GM23338 (cell line): ENCODE measurements around the gene FAM81A. TPM values are rescaled to one million over a fixed set of nuclear protein-coding genes. Genes with fewer than 3 reads are reported as not detected.

ENCODE experiments used
- ATAC-seq: fragments of 200-7000 bp; cut with Tn5 transposase; 3 replicates; pipeline ENCODE4 v1.9.1; 2020
- DNase-seq: peaks from one replicate; pipeline ENCODE4 v3.0.0-alpha.2; 2015; ENCODE audit warnings: low spot score
- H2AFZ ChIP-seq: fragments of 200-600 bp; sonication (generic); 2 replicates; pipeline ENCODE4 v1.8.0; 2016; ENCODE audit warnings: antibody characterized with exemption, mild to moderate bottlenecking, moderate library complexity
- H3F3A ChIP-seq: fragments of 200-600 bp; sonication (generic); replicated peaks from 2 replicates; pipeline ENCODE4 v1.8.0; 2017; ENCODE audit warnings: antibody characterized with exemption, mixed run types, low read depth
- H3K27ac ChIP-seq: fragments of 200-600 bp; sonication (generic); 2 replicates; pipeline ENCODE4 v1.6.1; 2016; ENCODE audit warnings: low read depth
- H3K27me3 ChIP-seq: fragments of 200-600 bp; sonication (generic); 2 replicates; pipeline ENCODE4 v1.8.0; 2016; ENCODE audit warnings: mild to moderate bottlenecking, mixed run types, moderate library complexity; ENCODE audit not compliant: insufficient read depth
- H3K36me3 ChIP-seq: fragments of 200-600 bp; sonication (generic); 2 replicates; pipeline ENCODE4 v1.8.0; 2016; ENCODE audit warnings: mild to moderate bottlenecking; ENCODE audit not compliant: insufficient read depth
- H3K4me1 ChIP-seq: fragments of 200-600 bp; sonication (generic); 2 replicates; pipeline ENCODE4 v1.8.0; 2016; ENCODE audit warnings: mild to moderate bottlenecking, moderate library complexity; ENCODE audit not compliant: insufficient read depth
- H3K4me2 ChIP-seq: fragments of 200-600 bp; sonication (generic); 2 replicates; pipeline ENCODE4 v1.7.1; 2017; ENCODE audit warnings: mixed run types
- H3K4me3 ChIP-seq: fragments of 200-600 bp; sonication (generic); 2 replicates; pipeline ENCODE4 v1.6.1; 2016; ENCODE audit warnings: mixed run types
- H3K79me2 ChIP-seq: fragments of 200-600 bp; sonication (generic); replicated peaks from 2 replicates; pipeline ENCODE4 v1.8.0; 2017; ENCODE audit warnings: mild to moderate bottlenecking; ENCODE audit not compliant: insufficient read depth
- H3K9me2 ChIP-seq: fragments of 200-600 bp; sonication (generic); 2 replicates; pipeline ENCODE4 v1.8.0; 2017; ENCODE audit not compliant: insufficient read depth
- H4K20me1 ChIP-seq: fragments of 200-600 bp; sonication (generic); replicated peaks from 2 replicates; pipeline ENCODE4 v1.8.0; 2017; ENCODE audit warnings: mild to moderate bottlenecking; ENCODE audit not compliant: insufficient read depth
- H3K27ac Mint-ChIP-seq: 2 replicates; pipeline ENCODE4 v1.8.0; 2020; ENCODE audit warnings: inconsistent platforms, mild to moderate bottlenecking, moderate library complexity, mixed read lengths
- H3K27me3 Mint-ChIP-seq: 3 replicates; pipeline ENCODE4 v1.8.0; 2022; ENCODE audit warnings: low read depth, mild to moderate bottlenecking, moderate library complexity, mixed read lengths, inconsistent platforms; ENCODE audit not compliant: insufficient read depth, poor library complexity
- H3K36me3 Mint-ChIP-seq: 3 replicates; pipeline ENCODE4 v1.8.0; 2021; ENCODE audit warnings: low read depth, mild to moderate bottlenecking, inconsistent platforms, moderate library complexity, mixed read lengths
- H3K4me1 Mint-ChIP-seq: 3 replicates; pipeline ENCODE4 v1.8.0; 2020; ENCODE audit warnings: mild to moderate bottlenecking, inconsistent platforms, mixed read lengths
- H3K4me3 Mint-ChIP-seq: 3 replicates; pipeline ENCODE4 v1.8.0; 2021; ENCODE audit warnings: moderate library complexity, mild to moderate bottlenecking, inconsistent platforms, mixed read lengths
- H3K9me3 Mint-ChIP-seq: 3 replicates; pipeline ENCODE4 v1.8.0; 2020; ENCODE audit warnings: moderate library complexity, mild to moderate bottlenecking, inconsistent platforms, mixed read lengths
- EZH2 ChIP-seq: fragments of 200-600 bp; sonication (generic); IDR thresholded peaks from one replicate; pipeline ENCODE4 v1.8.0; 2017; ENCODE audit warnings: antibody characterized with exemption, mild to moderate bottlenecking, low read depth; ENCODE audit not compliant: unreplicated experiment
- JUNB ChIP-seq: IDR thresholded peaks from one replicate; pipeline ENCODE4 v1.6.1; 2016; ENCODE audit warnings: antibody characterized with exemption; ENCODE audit not compliant: unreplicated experiment
- STAT1 ChIP-seq: IDR thresholded peaks from one replicate; pipeline ENCODE4 v1.6.1; 2016; ENCODE audit warnings: antibody characterized with exemption; ENCODE audit not compliant: unreplicated experiment
- polyA plus RNA-seq: library from polyadenylated mRNA; unstranded; fragments of >200 nt; fragmentation: Nextera tagmentation; extraction: Ambion mirVana; gene quantifications from 2 replicates; pipeline ENCODE4 v1.2.1, GENCODE V29; 2016
- total RNA-seq: library from RNA; depleted of rRNA; stranded (reverse); fragments of >200 nt; shearing (Covaris generic); gene quantifications from 2 replicates; pipeline ENCODE4 v1.2.3, GENCODE V29; 2014
- TF ChIP-seq, protein P1 (sequence below): fragments of 250-450 bp; sonication (Bioruptor Pico); IDR thresholded peaks from 2 replicates; pipeline ENCODE4 v1.5.0; 2020; ENCODE audit warnings: mild to moderate bottlenecking, moderate library complexity

FAM81A gene
- total and polyA plus RNA-seq, 2 experiments from 2014 or later = 0.73 to 4.1 TPM

DNA sequence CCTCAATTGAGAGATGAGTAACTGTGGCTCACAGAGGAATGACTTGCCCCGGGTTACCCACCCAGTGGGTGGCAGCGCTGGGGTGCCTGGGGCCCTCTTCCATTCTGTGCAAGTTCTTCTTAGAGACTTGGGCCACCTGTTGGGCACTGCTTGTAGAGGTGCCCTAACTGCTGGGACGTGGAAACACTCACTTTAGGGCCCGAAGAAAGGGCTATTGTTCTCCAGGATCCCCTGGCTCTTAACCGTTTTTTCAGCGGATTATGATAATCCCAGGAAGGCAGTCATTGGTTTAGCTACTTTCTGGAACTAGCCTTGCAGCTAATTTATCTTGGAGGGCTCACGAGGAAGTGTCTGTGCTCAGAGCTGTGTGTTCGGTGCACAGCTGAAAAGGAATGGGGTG is 107.6 kb downstream of the FAM81A start:
- peaks cover 36% of the 10 kb centered on the region for H3K4me1 Mint-ChIP-seq
- peaks cover 18% of the 10 kb centered on the region for H3K9me3 Mint-ChIP-seq
- Histone ChIP-seq H3K4me1 (peaks cover 18% of the 10 kb centered on the region), H3K9me2 (peaks cover 4% of the 10 kb centered on the region; the same call in 1 of the 2 replicates), H3K79me2 (no peaks in the 10 kb centered on the region), H4K20me1 (no peaks in the 10 kb centered on the region), H3K27ac (no peak overlapping the region), H3F3A (peaks cover 7% of the 10 kb centered on the region; the same call in 1 of the 2 replicates), H3K4me2 (no peak overlapping the region), H3K36me3 (no peaks in the 10 kb centered on the region), H3K27me3 (peaks cover 15% of the 10 kb centered on the region; the same call in 1 of the 2 replicates), H3K4me3 (no peak overlapping the region), H2AFZ (no peak overlapping the region)
- peaks cover 14% of the 10 kb centered on the region for H3K36me3 Mint-ChIP-seq
- H3K27ac Mint-ChIP-seq = no peak overlapping the region
- peak; percentile 58 for ATAC-seq
- TF ChIP-seq, protein P1, sequence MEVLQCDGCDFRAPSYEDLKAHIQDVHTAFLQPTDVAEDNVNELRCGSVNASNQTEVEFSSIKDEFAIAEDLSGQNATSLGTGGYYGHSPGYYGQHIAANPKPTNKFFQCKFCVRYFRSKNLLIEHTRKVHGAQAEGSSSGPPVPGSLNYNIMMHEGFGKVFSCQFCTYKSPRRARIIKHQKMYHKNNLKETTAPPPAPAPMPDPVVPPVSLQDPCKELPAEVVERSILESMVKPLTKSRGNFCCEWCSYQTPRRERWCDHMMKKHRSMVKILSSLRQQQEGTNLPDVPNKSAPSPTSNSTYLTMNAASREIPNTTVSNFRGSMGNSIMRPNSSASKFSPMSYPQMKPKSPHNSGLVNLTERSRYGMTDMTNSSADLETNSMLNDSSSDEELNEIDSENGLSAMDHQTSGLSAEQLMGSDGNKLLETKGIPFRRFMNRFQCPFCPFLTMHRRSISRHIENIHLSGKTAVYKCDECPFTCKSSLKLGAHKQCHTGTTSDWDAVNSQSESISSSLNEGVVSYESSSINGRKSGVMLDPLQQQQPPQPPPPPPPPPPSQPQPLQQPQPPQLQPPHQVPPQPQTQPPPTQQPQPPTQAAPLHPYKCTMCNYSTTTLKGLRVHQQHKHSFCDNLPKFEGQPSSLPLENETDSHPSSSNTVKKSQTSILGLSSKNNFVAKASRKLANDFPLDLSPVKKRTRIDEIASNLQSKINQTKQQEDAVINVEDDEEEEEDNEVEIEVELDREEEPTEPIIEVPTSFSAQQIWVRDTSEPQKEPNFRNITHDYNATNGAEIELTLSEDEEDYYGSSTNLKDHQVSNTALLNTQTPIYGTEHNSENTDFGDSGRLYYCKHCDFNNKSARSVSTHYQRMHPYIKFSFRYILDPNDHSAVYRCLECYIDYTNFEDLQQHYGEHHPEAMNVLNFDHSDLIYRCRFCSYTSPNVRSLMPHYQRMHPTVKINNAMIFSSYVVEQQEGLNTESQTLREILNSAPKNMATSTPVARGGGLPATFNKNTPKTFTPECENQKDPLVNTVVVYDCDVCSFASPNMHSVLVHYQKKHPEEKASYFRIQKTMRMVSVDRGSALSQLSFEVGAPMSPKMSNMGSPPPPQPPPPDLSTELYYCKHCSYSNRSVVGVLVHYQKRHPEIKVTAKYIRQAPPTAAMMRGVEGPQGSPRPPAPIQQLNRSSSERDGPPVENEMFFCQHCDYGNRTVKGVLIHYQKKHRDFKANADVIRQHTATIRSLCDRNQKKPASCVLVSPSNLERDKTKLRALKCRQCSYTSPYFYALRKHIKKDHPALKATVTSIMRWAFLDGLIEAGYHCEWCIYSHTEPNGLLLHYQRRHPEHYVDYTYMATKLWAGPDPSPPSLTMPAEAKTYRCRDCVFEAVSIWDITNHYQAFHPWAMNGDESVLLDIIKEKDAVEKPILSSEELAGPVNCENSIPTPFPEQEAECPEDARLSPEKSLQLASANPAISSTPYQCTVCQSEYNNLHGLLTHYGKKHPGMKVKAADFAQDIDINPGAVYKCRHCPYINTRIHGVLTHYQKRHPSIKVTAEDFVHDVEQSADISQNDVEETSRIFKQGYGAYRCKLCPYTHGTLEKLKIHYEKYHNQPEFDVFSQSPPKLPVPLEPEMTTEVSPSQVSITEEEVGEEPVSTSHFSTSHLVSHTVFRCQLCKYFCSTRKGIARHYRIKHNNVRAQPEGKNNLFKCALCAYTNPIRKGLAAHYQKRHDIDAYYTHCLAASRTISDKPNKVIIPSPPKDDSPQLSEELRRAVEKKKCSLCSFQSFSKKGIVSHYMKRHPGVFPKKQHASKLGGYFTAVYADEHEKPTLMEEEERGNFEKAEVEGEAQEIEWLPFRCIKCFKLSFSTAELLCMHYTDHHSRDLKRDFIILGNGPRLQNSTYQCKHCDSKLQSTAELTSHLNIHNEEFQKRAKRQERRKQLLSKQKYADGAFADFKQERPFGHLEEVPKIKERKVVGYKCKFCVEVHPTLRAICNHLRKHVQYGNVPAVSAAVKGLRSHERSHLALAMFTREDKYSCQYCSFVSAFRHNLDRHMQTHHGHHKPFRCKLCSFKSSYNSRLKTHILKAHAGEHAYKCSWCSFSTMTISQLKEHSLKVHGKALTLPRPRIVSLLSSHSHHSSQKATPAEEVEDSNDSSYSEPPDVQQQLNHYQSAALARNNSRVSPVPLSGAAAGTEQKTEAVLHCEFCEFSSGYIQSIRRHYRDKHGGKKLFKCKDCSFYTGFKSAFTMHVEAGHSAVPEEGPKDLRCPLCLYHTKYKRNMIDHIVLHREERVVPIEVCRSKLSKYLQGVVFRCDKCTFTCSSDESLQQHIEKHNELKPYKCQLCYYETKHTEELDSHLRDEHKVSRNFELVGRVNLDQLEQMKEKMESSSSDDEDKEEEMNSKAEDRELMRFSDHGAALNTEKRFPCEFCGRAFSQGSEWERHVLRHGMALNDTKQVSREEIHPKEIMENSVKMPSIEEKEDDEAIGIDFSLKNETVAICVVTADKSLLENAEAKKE (CRISPR knock-in tag) = no peak
- peaks cover 20% of the 10 kb centered on the region for H3K27me3 Mint-ChIP-seq
- no peak for DNase-seq
- no peak overlapping the region for H3K4me3 Mint-ChIP-seq

DNA sequence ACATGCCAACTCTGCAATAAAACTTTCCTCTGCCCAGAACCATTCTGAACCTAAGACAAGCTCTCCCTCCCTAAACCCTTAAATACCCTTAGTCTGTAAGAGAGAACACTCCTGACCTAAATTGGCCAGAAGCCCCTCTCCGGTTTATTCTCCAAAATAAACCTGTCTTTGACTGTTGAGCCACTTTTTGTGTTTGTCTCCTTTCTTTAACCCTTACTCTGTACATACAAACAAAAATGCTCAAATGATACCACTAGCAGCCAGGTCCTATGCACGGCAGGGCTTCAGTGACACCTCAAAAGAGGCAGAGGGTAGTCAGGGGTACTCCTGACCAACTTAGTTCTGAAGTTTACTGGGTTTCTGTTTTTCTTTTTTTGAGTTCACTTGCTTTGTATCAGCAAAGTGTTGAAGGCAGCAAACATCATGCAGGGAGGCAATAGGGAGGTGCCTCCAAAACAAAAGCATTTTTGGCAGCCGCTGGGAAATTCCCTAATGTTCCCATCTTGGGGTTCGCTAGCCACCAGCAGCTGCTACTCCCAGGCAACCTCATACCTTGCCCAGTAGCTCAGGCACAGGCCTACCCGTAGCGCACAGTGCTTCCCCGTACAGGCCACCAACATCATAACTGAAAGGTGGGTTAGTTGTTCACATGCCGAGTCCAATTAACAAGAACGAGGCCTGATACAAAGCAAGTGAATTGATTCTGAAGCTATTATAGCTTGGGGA is 110.7 kb downstream of the FAM81A start:
- Histone ChIP-seq H3K79me2 (no peaks in the 10 kb centered on the region), H3K4me2 (peak overlapping the region; percentile 49; the same call in 1 of the 2 replicates), H3K27ac (no peak overlapping the region), H4K20me1 (no peaks in the 10 kb centered on the region), H3K4me3 (peak overlapping the region; percentile 18; the same call in 1 of the 2 replicates), H3K36me3 (no peaks in the 10 kb centered on the region), H3K9me2 (peaks cover 4% of the 10 kb centered on the region; the same call in 1 of the 2 replicates), H3F3A (peaks cover 7% of the 10 kb centered on the region; the same call in 1 of the 2 replicates), H3K27me3 (peaks cover 15% of the 10 kb centered on the region; the same call in 1 of the 2 replicates), H2AFZ (no peak overlapping the region), H3K4me1 (peaks cover 25% of the 10 kb centered on the region)
- H3K4me1 Mint-ChIP-seq = peaks cover 41% of the 10 kb centered on the region
- ATAC-seq = peak; percentile 21
- DNase-seq = peak; percentile 40
- no peak overlapping the region; the same call in 2 of the 3 replicates for H3K4me3 Mint-ChIP-seq
- peaks cover 14% of the 10 kb centered on the region for H3K36me3 Mint-ChIP-seq
- peaks cover 14% of the 10 kb centered on the region for H3K27me3 Mint-ChIP-seq
- no peak overlapping the region for H3K27ac Mint-ChIP-seq
- H3K9me3 Mint-ChIP-seq = peaks cover 18% of the 10 kb centered on the region
- TF ChIP-seq STAT1 (no peak), EZH2 (no peak), JUNB (no peak)
- TF ChIP-seq, protein P1 (CRISPR knock-in tag) = no peak
